Measurements from ENCODE around the gene BTLA. TPM values are rescaled to one million over a fixed set of nuclear protein-coding genes. Genes with fewer than 3 reads are reported as not detected.

The BTLA gene
- total and polyA plus RNA-seq, 10 of the 15 experiments (the other 5 are each of a cell fraction or from before 2014, with no cell fraction given): 55.4 to 134 (median 84.2) TPM

GRCh38 chr3:112519424-112520001 lies 20.2 kb upstream of the BTLA start (continued):
- TF ChIP-seq HDAC2 (IDR thresholded peaks at IDR 0.05) (no peak), ZNF217 (IDR thresholded peaks at IDR 0.05) (no peak), RAD21 (IDR thresholded peaks at IDR 0.05; ENCODE audit: insufficient read depth, low read depth, low read length) (peak; percentile 92), MEF2B (IDR thresholded peaks at IDR 0.05; ENCODE audit: partially characterized antibody, poor library complexity, severe bottlenecking) (no peak), YBX1 (IDR thresholded peaks at IDR 0.05) (no peak), RUNX3 (IDR thresholded peaks at IDR 0.05; ENCODE audit: low read length) (peak; percentile 50), GATAD2B (conservative IDR thresholded peaks at IDR 0.05; ENCODE audit: low read depth) (no peak), MXI1 (IDR thresholded peaks at IDR 0.05; ENCODE audit: low read depth, low read length) (no peak), DPF2 (IDR thresholded peaks at IDR 0.05) (no peak), SMAD1 (IDR thresholded peaks at IDR 0.05; ENCODE audit: low read depth, partially characterized antibody) (no peak), SMARCA5 (IDR thresholded peaks at IDR 0.05) (no peak), USF2 (IDR thresholded peaks at IDR 0.05; ENCODE audit: borderline replicate concordance, low read depth, low read length) (no peak), YY1 (IDR thresholded peaks at IDR 0.05; ENCODE audit: low read depth, low read length) (peak; percentile 75; the same call in 1 of the 2 replicates), MYC (IDR thresholded peaks at IDR 0.05; ENCODE audit: insufficient read depth, insufficient read length, insufficient replicate concordance, low read length, severe bottlenecking) (no peak), PAX5 (IDR thresholded peaks at IDR 0.05; ENCODE audit: borderline replicate concordance, low read depth, low read length) (no peak), ZNF592 (IDR thresholded peaks at IDR 0.05) (no peak), ZBED1 (IDR thresholded peaks at IDR 0.05; ENCODE audit: borderline replicate concordance) (no peak), CBFB (IDR thresholded peaks at IDR 0.05; ENCODE audit: low read depth) (no peak), TBL1XR1 (IDR thresholded peaks at IDR 0.05; ENCODE audit: low read depth, low read length) (no peak), ZNF622 (IDR thresholded peaks at IDR 0.05) (no peak), ZNF207 (IDR thresholded peaks at IDR 0.05; ENCODE audit: borderline replicate concordance) (no peak), CREM (IDR thresholded peaks at IDR 0.05; ENCODE audit: low read depth) (no peak)
- TF ChIP-seq, protein P1, sequence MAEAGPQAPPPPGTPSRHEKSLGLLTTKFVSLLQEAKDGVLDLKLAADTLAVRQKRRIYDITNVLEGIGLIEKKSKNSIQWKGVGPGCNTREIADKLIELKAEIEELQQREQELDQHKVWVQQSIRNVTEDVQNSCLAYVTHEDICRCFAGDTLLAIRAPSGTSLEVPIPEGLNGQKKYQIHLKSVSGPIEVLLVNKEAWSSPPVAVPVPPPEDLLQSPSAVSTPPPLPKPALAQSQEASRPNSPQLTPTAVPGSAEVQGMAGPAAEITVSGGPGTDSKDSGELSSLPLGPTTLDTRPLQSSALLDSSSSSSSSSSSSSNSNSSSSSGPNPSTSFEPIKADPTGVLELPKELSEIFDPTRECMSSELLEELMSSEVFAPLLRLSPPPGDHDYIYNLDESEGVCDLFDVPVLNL (IDR thresholded peaks at IDR 0.05; ENCODE audit: low read depth, low read length): no peak
- TF ChIP-seq, protein P2, sequence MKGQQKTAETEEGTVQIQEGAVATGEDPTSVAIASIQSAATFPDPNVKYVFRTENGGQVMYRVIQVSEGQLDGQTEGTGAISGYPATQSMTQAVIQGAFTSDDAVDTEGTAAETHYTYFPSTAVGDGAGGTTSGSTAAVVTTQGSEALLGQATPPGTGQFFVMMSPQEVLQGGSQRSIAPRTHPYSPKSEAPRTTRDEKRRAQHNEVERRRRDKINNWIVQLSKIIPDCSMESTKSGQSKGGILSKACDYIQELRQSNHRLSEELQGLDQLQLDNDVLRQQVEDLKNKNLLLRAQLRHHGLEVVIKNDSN (IDR thresholded peaks at IDR 0.05; ENCODE audit: borderline replicate concordance, extremely low read length, insufficient read depth, low read depth, low read length): no peak
- TF ChIP-seq, protein P3, sequence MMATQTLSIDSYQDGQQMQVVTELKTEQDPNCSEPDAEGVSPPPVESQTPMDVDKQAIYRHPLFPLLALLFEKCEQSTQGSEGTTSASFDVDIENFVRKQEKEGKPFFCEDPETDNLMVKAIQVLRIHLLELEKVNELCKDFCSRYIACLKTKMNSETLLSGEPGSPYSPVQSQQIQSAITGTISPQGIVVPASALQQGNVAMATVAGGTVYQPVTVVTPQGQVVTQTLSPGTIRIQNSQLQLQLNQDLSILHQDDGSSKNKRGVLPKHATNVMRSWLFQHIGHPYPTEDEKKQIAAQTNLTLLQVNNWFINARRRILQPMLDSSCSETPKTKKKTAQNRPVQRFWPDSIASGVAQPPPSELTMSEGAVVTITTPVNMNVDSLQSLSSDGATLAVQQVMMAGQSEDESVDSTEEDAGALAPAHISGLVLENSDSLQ (IDR thresholded peaks at IDR 0.05): no peak
